ENCODE measurements around the gene MMP24.

GRCh38 chr20:35179292-35180212 lies 46.9 kb upstream of the MMP24 start:
- TF ChIP-seq CTCF (IDR thresholded peaks at IDR 0.05; ENCODE audit: low read depth, low read length) (no peak), EZH2phosphoT487 (IDR thresholded peaks at IDR 0.05; ENCODE audit: low read depth) (no peak)
